Stomach (tissue), 9 donors: ENCODE results near the gene COPG1. TPM values are rescaled to one million over a fixed set of nuclear protein-coding genes. Genes with fewer than 3 reads are reported as not detected.

Experiments
- DNase-seq, 2 donors: peaks; one replicate each; pipeline versions ENCODE4 v3.0.0 to v3.0.0-alpha.2; 2013 to 2019
- H3K27ac ChIP-seq, 5 donors: fragments of 200-600 bp in 4 of 5; sonication (generic) in 4 of 5; one replicate each; pipeline ENCODE4 v1.5.1; 2013 to 2019; ENCODE audit warnings: mild to moderate bottlenecking in 1 of 5, moderate library complexity in 1 of 5
- H3K27me3 ChIP-seq, 3 donors: fragments of 200-600 bp; sonication (generic); one replicate each; pipeline ENCODE4 v1.5.1; 2017 to 2019; ENCODE audit warnings: mixed run types in 1 of 3
- H3K36me3 ChIP-seq, 4 donors: fragments of 200-600 bp; sonication (generic); 1 replicate in 3 of 4; 2 replicates in 1 of 4; pipeline ENCODE4 v1.5.1; 2016 to 2019
- H3K4me1 ChIP-seq, 4 donors: fragments of 200-600 bp; sonication (generic); one replicate each; pipeline ENCODE4 v1.5.1; 2016 to 2019
- H3K4me3 ChIP-seq, 4 donors: fragments of 200-600 bp; sonication (generic) in 3 of 4; one replicate each; pipeline ENCODE4 v1.5.1; 2016 to 2019; ENCODE audit warnings: mild to moderate bottlenecking in 1 of 4
- H3K9me3 ChIP-seq, 4 donors: fragments of 200-600 bp; sonication (generic); one replicate each; pipeline ENCODE4 v1.5.1; 2016 to 2019
- CTCF ChIP-seq, 7 experiments: fragments of 450-650 bp in 4 of 7; fragments of 200-600 bp in 3 of 7; sonication (generic) in 3 of 7; IDR thresholded peaks; one replicate each; pipeline ENCODE4 v1.5.1; 2016 to 2019; ENCODE audit warnings: antibody characterized with exemption in 7 of 7, control low read depth in 2 of 7, mild to moderate bottlenecking in 1 of 7
- EP300 ChIP-seq: sonication (generic); formaldehyde crosslinking; IDR thresholded peaks from one replicate; pipeline ENCODE4 v1.6.1; 2017; ENCODE audit warnings: antibody characterized with exemption
- POLR2A ChIP-seq, 4 donors: fragments of 450-650 bp; IDR thresholded peaks; one replicate each; pipeline ENCODE4 v1.6.1; 2016; ENCODE audit warnings: antibody characterized with exemption in 4 of 4, control low read depth in 2 of 4, mild to moderate bottlenecking in 1 of 4, moderate library complexity in 1 of 4
- POLR2AphosphoS5 ChIP-seq, 3 donors: sonication (generic); formaldehyde crosslinking; IDR thresholded peaks; one replicate each; pipeline ENCODE4 v1.6.1; 2016; ENCODE audit warnings: antibody characterized with exemption in 3 of 3
- WGBS, 5 donors: extraction: QIAGEN DNeasy Blood & Tissue Kit in 3 of 5; methylation state at CpG; one replicate each; pipeline versions ENCODE4 v1.1.5 to v1.1.7; 2013 to 2018; 5-methylcytosine and 5-hydroxymethylcytosine counted together
- intact Hi-C: fragments of 100-400 bp; cut with DNase I; formaldehyde crosslinking; loops from one replicate; pipeline ENCODE4 v1.15.1; 2023; ENCODE audit warnings: low total_unique reads
- polyA plus RNA-seq, 3 donors: library from polyadenylated mRNA; stranded (reverse); fragments of 200-250 nt; gene quantifications; one replicate each; pipeline ENCODE4 v1.2.3, GENCODE V29; 2013
- small RNA-seq, 4 donors: library from RNA; depleted of rRNA; stranded (forward); fragments of <200 nt; gene quantifications; one replicate each; pipeline ENCODE3, GENCODE V24; 2016
- total RNA-seq, 5 donors: library from RNA; depleted of rRNA; stranded (reverse); fragments of >200 nt; gene quantifications; one replicate each; pipeline versions ENCODE4 v1.1.0 to v1.2.3, GENCODE V29; 2014 to 2016
- donor health status: healthy with polysubstance abuse.
- donor health status: Bipolar disorder and iron deficiency.
- donor health status: healthy.

The COPG1 gene
- total and polyA plus RNA-seq, 8 donors = 38.5 to 356 (median 113) TPM

DNA sequence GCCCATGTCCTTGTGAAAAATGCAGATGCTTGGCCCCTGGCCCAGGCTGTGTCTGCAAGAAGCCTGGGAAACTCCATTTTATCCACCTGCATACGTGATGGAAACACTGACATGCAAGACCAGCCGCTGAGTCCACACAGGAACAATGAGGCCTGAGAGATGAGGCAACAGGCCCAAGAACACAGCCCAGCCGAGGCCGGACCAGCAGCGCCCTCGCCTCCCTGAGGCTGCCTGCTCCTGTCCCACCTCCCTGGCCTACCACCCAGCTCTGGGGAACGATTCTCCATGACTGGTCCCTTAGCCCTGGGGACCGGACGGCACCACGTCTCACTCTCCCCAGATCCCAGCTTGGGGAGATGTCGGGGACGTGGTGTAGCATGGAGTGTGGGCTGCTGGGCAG, 76.7 kb downstream of the COPG1 start:
- no peaks in the 10 kb centered on the region for H3K9me3 ChIP-seq
- 85 to 97% (median 90%) methylated on average over 6 to 12 of the region's 12 CpGs for WGBS, 5 donors
- H3K4me3 ChIP-seq = no peak overlapping the region
- H3K4me1 ChIP-seq = no peaks in the 10 kb centered on the region
- intact Hi-C loops = no loop called here
- no peak overlapping the region for H3K27ac ChIP-seq
- TF ChIP-seq CTCF (IDR thresholded peaks at IDR 0.05) = no peak
- TF ChIP-seq POLR2A (IDR thresholded peaks at IDR 0.05) = no peak
- H3K27me3 ChIP-seq = no peaks in the 10 kb centered on the region
- no peak for DNase-seq
- peaks cover 0 to 35% (median 18%) of the 10 kb centered on the region in 4 donors for H3K36me3 ChIP-seq

DNA sequence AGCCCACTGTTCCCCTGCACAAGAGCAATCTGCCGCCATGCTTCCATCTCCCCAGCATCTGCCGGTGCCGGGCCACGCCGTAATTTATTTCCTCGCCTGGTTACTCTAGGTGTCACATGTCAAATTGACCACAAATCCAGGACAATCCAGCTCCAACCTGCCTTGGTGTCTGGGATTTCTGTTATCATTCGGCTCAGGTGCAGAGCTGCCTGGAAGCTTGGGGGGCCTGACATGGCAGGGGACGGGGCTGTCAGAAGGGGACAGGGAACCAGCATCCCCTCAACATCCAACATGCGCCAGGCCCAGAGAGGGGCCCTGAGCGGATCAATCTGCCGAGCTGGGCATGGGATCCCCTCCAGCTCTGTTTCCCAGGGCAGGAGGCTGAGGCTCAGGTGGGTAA, 77.2 kb downstream of the COPG1 start:
- Histone ChIP-seq H3K27ac (no peak overlapping the region), H3K4me1 (no peaks in the 10 kb centered on the region), H3K27me3 (no peaks in the 10 kb centered on the region), H3K4me3 (no peak overlapping the region), H3K9me3 (no peaks in the 10 kb centered on the region), H3K36me3 (peaks cover 0 to 30% (median 14%) of the 10 kb centered on the region in 4 donors)
- TF ChIP-seq POLR2A (IDR thresholded peaks at IDR 0.05) (no peak), EP300 (no peak), CTCF (IDR thresholded peaks at IDR 0.05) (no peak), POLR2AphosphoS5 (IDR thresholded peaks at IDR 0.05) (no peak)
- 91 to 95% (median 93%) methylated on average over 8 to 11 of the region's 11 CpGs for WGBS, 5 donors
- intact Hi-C loops = no loop called here
- DNase-seq = no peak

Small RNA genes lying within 50 kb of the gene (small RNA-seq; reads per million reads assigned to genes)
- 0 reads per million in 4 donors for gene MIR6826
- 0 reads per million in 4 donors for gene RPS27P12

Other genes starting within 250 kb of the COPG1 start
- 10 to 100 TPM in 3 of 5 donors, 1 to 10 TPM in 2; 1.0 to 13.9 (median 10.3) TPM for gene EFCC1, start 248.3 kb upstream of the COPG1 start, total RNA-seq
- gene EFCC1, start 248.3 kb upstream of the COPG1 start, polyA plus RNA-seq = 10 to 100 TPM in 1 of 3 donors, 1 to 10 TPM in 2; 3.4 to 10.7 (median 8.2) TPM
- not detected for gene GP9, start 188.8 kb upstream of the COPG1 start, total RNA-seq
- gene GP9, start 188.8 kb upstream of the COPG1 start, polyA plus RNA-seq = not detected
- gene RAB43, start 127.8 kb upstream of the COPG1 start, total RNA-seq = 10 to 100 TPM in 4 of 5 donors, 1 to 10 TPM in 1; 6.1 to 70.6 (median 22.6) TPM
- 10 to 100 TPM in 2 of 3 donors, 1 to 10 TPM in 1; 4.3 to 18.1 (median 10.5) TPM for gene RAB43, start 127.8 kb upstream of the COPG1 start, polyA plus RNA-seq
- 10 to 100 TPM in 1 of 5 donors, 1 to 10 TPM in 4; 5.4 to 24.4 (median 7.0) TPM for gene ISY1, start 88.5 kb upstream of the COPG1 start, total RNA-seq
- gene ISY1, start 88.5 kb upstream of the COPG1 start, polyA plus RNA-seq = 10 to 100 TPM; 17.8 to 31.5 (median 19.5) TPM
- 100 to 1,000 TPM; 185 to 399 (median 202) TPM for gene CNBP, start 65.7 kb upstream of the COPG1 start, total RNA-seq
- gene CNBP, start 65.7 kb upstream of the COPG1 start, polyA plus RNA-seq = 100 to 1,000 TPM; 315 to 537 (median 323) TPM
- gene HMCES, start 29.3 kb downstream of the COPG1 start, total RNA-seq = 10 to 100 TPM; 19.1 to 80.5 (median 26.8) TPM
- 10 to 100 TPM; 16.4 to 37.4 (median 22.5) TPM for gene HMCES, start 29.3 kb downstream of the COPG1 start, polyA plus RNA-seq
- gene EFCAB12, start 179.0 kb downstream of the COPG1 start, total RNA-seq = 1 to 10 TPM in 1 of 5 donors, under 1 TPM in 2, not detected in 2; 0.72 to 4.0 (median 0.92) TPM
- 1 to 10 TPM in 2 of 3 donors, under 1 TPM in 1; 0.33 to 2.7 (median 2.6) TPM for gene EFCAB12, start 179.0 kb downstream of the COPG1 start, polyA plus RNA-seq
- gene MBD4, start 190.3 kb downstream of the COPG1 start, total RNA-seq = 10 to 100 TPM in 4 of 5 donors, 1 to 10 TPM in 1; 5.8 to 74.1 (median 40.6) TPM
- 10 to 100 TPM; 13.8 to 23.4 (median 20.1) TPM for gene MBD4, start 190.3 kb downstream of the COPG1 start, polyA plus RNA-seq
- 100 to 1,000 TPM in 2 of 5 donors, 10 to 100 TPM in 2, 1 to 10 TPM in 1; 9.9 to 163 (median 61.5) TPM for gene IFT122, start 190.6 kb downstream of the COPG1 start, total RNA-seq
- gene IFT122, start 190.6 kb downstream of the COPG1 start, polyA plus RNA-seq = 10 to 100 TPM; 12.3 to 17.0 (median 13.9) TPM